ENCODE data around the gene ALK.

GRCh38 chr2:29394311-29394980 is 526.9 kb downstream of the ALK start:
- TF ChIP-seq POLR2A (IDR thresholded peaks at IDR 0.05) (no peak), CTCF (IDR thresholded peaks at IDR 0.05) (no peak), EP300 (IDR thresholded peaks at IDR 0.05) (no peak)
